DMS 273 (cell line): Measurements from ENCODE around the gene MOB3A.
A peak's percentile ranks its signal among the peaks of the same experiment; 100 is the strongest.

ENCODE experiments used
- DNase-seq: peaks from one replicate; lab custom pipeline; 2025; ENCODE audit not compliant: unreplicated experiment; lab: John Stamatoyannopoulos, UW

Gene MOB3A

DNA sequence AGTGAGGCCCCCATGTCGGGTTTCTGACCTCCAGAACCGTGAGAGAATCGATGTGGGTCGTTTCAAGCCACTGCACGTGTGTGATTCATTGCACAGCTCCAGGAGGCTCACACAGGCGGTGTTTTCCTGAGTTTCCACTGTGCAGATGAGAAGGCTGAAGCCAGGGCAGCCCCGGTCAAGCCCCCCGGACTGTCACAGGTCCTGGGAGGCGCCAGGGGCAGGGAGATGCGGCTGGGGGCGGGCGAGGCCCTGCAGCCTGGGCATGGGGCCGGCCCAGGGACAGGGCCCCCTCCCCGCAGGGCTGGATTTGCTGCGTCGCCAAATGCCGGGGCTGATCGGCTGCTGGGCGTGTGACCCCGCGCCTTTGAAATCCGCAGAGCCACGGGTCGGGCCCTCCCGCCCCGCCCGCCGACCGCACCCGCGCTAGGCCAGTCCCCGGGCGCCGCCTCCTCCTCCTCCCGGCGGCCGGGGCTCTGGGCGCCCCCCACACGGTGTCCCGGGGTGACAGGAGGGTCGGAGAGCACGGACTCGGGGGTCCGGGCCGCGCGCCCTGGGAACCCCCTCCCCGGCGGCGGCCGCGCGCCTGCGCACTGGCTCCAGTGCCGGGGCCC is 35.1 kb downstream of the MOB3A start:
- DNase-seq = peak; percentile 86

DNA sequence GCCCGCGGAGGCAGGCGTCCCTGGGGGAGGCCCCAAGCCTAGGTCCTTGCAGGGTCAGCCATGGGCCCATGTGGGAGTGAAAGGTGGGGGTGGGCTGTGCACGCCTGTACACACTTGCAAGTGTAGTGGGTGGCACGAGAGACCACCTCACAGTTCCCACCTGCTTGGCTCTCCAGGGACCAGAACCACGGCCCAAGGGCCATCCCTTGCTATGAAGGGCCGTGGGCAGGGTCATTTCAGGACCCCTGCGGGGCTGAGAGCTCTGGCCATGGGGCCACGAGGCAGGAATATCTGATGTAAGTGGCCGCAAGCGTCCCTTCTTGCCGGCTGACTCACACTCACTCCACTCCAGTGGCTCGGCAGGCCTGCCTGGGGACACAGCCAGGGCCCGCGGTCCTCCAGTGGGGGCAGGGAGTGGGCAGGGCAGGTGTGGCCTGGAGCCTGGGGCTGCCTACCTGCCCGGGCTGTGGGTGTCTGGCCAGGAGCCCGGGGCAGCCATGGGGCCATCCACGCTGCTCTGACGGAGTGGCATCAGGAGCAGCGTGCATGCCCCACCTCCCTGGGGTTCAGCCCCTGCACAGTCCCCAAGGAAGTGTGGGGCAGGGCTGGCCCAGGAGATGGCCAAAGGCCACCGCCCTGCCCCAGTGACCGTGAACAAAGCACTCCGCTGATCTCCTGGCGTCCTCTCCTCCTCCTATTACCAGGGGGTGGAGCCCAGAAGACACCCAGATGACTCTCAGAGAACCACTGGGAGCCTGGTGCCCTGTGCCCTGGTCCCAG is 36.5 kb downstream of the MOB3A start:
- peak; percentile 60 for DNase-seq

- DNase-seq = no peak
Observed at GRCh38 chr19:2058570-2059421, 37.3 kb downstream of the MOB3A start.

DNA sequence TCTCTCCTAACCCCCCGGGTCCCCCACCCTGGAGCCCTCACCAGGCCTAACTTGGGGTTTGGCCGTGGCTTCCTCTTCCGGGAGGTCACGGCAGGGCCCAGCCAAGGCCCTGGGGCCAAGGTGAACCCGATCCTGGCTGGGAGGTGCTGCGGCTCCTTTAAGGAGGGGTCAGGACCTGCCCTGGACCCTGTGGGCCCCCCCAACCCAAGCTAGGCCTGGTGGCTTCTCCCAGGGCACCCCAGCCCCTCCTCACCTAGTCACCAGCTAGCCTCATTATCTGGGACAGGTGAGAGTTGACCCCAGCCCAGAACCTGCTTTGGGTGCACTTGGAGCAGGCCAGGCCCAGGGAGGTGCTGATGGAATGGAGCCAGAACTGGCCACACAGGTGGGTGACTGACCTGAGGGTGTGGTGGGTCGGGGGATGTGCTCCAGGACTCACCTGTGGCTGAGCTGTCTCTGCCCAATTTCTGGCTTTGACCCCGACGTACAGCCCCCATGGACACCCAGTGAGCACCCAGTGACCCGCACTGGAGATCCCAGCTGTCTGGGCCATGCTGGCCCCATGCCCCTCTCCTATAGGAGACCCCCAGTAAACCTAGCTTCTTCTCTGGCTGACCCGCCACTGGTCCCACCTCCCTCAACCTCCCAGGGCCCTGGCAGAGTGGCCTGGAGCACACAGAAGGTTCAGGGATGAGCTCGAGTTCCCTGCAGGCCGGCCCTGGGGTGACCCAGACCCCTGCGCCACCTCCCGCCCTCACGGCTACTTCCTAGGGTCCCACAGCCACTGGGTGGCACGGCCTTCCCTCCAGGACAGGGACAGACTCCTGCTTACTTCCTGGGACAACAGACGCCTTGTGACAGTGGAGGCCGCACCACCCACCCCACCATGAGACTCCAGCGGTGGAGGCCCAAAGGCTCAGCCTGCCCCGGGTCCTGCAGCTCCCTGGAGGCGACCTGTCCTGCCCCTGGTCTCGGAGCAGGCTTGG is 38.3 kb downstream of the MOB3A start:
- no peak for DNase-seq

DNA sequence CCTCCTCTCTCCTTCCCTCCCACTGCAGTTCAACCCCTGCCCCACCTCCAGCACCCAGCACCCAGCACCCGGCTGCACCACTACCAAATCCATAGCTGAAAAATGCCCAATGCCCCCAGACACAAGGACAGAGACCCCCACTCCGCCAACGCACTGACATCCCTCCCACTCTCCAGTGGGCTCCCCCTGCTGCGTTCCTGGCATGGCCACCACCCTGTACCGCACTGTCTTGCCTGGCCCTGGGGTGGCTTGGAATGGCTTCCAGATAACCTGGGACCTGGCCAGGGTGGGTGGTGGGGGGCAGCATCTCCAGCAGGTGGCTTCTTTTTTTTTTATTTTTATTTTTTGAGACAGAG is 39.3 kb downstream of the MOB3A start:
- no peak for DNase-seq

DNA sequence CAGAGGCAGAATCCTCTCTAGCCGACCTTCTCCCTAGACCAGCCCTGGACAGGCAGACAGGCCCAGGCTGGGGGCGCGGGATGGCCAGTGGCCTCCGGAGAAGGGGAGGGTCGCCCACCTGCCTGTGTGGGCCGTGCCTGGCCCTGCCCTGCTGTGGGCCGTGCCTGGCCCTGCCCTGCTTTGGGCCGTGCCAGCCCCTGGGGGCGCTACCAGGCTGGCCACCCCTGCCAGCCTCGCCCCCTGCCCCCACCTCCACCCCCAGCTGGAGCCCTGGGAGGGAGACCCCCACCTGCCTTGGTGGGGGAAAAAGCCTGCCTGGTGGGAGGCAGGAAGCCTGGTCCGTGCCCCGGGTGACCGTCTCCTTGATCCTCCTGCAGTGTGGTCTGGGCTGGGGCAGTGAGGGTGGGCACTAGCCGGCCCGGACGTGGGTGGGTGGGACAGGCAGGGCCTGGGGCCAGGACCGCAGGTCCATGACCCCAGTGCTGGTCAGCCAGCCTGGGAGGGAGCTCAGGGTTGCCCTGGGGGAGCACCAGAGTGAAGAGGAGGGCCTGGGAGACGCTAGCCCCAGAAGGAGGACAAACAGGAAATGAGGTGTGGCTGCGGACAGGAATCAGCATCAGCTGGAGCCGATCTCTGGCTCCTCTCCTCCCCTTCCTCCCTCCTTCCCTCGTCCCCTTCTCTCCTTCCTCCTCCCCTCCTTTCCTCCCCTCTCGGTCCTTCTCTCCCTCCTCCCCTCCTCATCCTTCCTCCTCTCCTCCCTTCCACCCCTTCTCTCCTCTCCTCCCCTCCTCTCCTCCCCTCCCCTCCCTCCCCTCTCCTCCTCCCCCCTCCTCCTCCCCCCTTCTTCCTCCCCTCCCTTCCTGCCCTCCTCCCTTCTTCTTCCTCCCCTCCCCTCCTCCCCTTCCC is 39.9 kb downstream of the MOB3A start:
- no peak for DNase-seq

GRCh38 chr19:2054763-2055162 is 41.4 kb downstream of the MOB3A start:
- DNase-seq = no peak

- peak; percentile 54 for DNase-seq
Observed at GRCh38 chr19:2053601-2054389, 42.3 kb downstream of the MOB3A start.

GRCh38 chr19:2051773-2052704 is 44.1 kb downstream of the MOB3A start:
- DNase-seq = peak; percentile 42

- DNase-seq = peak; percentile 95
Observed at GRCh38 chr19:2050991-2051772, 44.9 kb downstream of the MOB3A start, which contains the start of gene MKNK2. Gene MKNK2 (minus strand): TSS chr19:2051244. CDS start chr19:2050851, 393 bp downstream.

GRCh38 chr19:2050349-2050990 is 45.7 kb downstream of the MOB3A start:
- peak; percentile 65 for DNase-seq

- peak; percentile 66 for DNase-seq
Observed at GRCh38 chr19:2049741-2050348, 46.3 kb downstream of the MOB3A start.

- DNase-seq = no peak
Observed at GRCh38 chr19:2048959-2049740, 47.0 kb downstream of the MOB3A start.

DNA sequence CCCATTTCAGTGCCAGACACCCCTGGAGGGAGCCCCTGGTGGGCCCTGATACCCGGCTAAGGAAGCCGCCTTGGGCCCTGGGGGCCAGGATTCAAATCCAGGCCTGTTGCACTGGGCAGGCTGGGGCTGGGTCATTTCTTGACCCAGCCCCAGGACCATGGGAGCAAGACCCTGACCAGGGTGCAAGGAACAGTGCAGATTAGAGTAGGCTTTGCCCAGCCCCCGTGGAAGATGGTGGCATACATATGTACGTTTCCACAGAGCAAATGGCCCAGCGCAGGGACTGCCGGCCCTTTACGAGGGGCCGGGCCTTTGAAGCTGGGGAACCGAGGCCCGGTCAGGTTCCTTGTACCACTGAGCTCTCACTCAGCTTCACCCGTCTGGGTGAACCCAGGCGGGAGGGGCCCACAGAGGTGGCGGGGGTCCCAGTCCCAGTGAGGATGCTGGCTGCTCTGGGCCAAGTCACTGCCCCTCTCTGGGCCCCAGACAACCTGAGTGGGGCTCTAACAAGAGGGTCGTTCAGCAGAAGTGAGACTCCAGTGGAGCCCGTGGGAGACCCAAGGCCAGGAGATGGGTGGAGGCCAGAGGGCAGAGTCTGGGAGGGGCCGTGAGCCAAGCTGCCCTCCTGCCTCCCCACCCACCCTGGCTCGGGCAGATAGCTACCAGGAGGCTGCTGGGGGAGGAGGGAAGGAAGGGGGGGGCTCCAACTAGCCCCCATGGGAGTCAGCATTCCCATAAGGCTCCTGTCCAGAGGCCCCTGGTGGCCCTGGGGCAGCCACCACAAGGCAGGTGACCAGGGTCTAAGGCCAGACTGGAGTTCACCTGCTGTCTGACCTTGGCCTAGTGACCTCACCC is 47.8 kb downstream of the MOB3A start:
- DNase-seq = no peak
